Measurements from ENCODE around the gene TRAPPC5.
A peak's percentile ranks its signal among the peaks of the same experiment; 100 is the strongest.

The TRAPPC5 gene

DNA sequence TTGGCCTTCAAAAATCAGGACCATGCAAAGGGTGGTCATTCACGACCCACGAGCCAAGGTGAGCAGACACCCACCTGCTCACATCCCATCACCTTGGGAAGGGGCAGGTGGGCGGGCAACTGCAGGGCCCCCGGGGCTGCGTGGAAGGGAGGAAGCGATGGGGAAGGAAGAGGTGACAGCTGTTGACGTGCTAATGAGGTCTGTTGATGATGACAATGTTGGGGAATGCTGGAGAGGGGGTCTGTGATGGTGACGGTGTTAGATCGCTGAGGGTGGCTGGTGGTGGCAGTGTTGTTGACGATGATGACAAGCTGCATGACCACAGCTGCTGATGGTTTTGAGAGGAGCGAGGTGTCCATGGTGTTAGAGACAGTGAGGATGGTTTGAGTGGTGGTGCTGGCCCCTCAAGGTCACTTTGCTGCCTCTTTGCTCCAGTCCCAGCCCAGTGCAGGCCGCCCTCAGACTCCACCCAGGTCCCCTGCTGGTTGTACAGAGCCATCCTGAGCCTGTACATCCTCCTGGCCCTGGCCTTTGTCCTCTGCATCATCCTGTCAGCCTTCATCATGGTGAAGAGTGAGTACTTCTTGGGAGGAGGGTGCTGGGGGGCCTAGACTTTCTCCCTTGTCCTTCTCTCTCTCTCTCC lies 2.8 kb upstream of the TRAPPC5 start:
- no peak for DNase-seq

DNA sequence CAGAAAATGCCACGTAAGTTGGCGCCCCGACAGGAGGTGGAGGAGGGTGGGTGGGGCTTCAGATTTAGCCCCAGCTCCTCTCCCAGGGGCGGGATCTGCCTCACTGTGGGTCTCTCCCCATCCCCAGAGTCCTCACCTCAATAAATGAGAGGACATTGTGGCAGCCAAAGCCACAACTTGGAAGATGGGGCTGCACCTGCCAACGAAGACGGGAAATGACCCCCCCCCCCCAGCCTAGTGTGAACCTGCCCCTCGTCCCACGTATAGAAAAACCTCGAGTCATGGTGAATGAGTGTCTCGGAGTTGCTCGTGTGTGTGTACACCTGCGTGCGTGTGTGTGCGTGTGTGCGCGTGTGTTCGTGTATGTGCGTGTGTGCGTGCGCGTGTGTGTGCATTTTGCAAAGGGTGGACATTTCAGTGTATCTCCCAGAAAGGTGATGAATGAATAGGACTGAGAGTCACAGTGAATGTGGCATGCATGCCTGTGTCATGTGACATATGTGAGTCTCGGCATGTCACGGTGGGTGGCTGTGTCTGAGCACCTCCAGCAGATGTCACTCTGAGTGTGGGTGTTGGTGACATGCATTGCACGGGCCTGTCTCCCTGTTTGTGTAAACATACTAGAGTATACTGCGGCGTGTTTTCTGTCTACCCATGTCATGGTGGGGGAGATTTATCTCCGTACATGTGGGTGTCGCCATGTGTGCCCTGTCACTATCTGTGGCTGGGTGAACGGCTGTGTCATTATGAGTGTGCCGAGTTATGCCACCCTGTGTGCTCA lies 1.5 kb upstream of the TRAPPC5 start:
- peak; percentile 79 for DNase-seq

DNA sequence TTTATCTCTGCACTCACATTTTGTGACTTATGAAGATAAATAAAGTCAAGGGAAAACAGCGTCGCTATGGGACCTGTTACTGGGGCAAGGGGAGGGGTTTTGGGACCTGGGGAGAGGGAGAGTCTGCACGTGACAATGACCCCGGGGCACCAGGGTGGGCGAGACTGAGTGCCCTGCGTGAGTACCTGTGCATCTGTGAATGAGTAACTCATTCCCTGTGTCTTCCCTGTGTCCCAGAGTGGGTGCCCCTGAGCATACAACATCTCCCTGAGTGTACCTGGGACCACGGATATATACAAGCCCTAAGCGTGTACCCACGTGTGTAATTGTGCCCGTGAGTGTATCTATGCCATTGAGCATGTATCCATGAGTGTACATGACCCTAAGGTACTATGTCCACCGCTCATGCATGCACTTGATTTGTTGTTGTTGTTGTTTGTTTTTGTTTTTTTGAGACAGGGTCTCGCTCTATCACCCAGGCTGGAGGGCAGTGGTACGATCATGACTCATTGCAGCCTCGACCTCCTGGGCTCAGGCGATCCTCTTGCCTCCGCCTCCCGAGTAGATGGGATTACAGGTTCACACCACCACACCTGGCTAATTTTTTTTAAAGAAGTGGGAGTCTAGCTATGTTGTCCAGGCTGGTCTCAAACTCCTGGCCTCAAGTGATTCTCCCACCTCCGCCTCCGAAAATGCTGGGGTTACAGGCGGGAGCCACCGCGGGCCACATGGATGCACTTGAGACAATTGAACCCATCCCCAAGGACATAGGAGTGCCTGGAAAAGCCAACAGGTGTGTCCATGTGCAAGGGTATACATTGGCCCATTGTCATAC lies 645 bp upstream of the TRAPPC5 start:
- no peak for DNase-seq

DNA sequence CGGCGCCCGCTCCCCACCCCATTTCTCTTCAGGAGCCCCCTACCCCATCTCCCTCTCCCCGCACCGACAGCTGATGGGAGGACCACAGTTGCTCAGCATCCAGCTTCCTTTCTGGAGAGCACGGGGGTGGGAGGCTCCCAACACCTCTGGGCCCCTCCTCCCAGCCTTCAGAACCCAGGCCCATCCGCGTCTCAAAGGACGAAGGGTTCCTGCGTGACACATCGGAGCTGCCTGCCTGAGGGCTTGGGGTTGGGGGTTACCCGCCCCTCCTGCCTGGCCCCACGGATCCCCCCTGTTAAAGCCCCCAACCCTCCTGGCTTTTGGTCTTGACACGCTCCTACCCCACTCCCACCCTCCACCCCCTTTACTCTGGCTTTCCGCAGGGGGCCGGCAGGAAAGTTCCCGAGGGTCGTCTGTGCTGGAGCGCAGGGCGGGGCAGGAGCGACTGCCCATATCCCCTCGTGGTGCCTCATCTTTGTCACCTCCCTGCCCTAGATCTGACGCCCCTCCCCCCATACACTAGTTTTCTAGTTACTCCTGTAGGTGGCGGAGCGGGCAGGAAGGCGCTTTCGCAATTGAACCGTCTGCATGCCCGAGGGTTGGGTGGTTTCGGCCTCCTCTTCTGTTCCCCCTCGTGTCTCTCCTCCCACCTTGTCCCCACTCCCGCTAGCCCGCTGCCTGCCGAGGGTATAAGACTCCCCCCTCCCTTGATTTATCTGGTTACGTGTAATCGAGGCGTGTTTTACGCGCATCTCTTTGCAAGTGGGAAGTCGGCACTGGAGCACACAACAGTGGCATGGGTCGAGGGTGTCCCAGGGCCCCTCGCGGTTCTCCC lies 924 bp downstream of the TRAPPC5 start:
- peak; percentile 91 for DNase-seq

DNA sequence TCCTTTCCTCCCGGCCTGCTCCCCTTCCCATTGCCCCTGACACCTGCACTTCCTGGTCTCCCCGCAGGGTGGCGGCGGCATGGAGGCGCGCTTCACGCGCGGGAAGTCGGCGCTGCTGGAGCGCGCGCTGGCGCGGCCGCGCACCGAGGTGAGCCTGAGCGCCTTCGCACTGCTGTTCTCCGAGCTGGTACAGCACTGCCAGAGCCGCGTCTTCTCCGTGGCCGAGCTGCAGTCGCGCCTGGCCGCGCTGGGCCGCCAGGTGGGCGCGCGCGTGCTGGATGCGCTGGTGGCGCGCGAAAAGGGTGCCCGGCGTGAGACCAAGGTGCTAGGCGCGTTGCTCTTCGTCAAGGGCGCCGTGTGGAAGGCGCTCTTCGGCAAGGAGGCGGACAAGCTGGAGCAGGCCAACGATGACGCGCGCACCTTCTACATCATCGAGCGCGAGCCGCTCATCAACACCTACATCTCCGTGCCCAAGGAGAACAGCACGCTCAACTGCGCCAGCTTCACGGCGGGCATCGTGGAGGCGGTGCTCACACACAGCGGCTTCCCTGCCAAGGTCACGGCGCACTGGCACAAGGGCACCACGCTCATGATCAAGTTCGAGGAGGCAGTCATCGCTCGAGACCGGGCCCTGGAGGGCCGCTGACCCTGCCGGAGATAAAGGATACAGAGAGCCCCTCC lies 1.7 kb downstream of the TRAPPC5 start:
- DNase-seq = no peak

DNA sequence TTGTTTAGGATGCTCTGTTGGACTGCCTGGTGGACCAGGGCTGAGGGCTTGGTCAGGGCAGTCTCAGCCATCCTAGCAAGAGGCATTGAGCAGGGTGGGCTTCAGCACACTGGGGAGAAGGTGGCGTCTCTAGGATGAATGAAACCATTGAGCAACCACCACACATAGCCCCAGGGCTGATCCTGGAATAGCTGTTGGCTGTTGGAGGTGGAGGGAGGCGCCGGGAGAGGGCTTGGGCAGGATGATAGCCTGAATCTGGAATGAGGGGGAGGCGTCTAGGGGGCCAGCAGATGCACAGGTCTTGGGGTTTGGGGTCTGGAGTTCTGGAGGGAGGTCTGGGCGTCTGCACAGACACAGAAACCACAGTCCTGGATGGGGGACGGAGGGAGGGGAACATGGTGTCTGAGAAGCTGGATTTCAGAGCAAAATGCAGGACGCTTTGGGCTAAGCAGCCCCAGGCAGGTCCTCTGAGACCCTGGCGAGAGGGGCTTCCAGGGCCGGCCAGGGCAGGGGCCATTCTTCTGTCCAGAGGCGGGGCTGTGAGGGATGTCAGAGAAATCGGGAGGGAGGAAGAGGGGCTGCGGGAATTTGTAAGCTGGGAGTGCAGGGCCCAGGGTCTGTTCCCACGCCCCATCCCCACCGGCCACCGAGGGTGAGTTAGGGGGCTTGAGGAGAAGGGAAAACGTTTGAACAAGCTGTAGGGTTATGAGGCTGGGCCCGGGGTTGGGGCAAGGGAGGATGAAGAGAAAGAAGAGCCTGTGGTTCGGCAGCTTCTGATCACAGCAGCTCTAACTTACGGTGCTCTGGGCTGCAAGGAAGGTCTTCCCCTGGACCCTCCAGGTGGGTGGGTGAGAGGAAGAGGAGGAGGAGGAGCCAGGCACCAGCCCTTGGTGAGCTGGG lies 5.2 kb downstream of the TRAPPC5 start:
- DNase-seq = no peak

DNA sequence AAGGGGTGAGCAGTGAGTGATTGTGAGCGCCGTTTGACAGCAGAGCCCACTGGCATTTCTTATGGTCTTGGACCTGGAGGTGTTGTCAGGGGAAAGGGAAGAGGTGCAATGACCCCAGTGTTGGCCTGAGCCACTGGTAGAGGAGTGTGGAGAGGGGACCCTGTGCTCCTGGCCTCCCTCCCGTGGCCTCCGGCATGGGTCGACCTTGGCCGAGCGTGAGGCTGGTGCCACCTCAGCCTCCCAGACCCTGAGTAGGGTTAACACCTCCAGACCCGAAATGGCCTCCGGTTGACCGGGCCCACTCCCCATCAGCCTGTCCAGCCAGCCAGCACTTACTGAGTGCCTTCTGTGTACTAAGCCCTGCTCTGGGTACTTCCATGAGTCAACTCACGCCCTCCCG lies 6.5 kb downstream of the TRAPPC5 start:
- no peak for DNase-seq

DNA sequence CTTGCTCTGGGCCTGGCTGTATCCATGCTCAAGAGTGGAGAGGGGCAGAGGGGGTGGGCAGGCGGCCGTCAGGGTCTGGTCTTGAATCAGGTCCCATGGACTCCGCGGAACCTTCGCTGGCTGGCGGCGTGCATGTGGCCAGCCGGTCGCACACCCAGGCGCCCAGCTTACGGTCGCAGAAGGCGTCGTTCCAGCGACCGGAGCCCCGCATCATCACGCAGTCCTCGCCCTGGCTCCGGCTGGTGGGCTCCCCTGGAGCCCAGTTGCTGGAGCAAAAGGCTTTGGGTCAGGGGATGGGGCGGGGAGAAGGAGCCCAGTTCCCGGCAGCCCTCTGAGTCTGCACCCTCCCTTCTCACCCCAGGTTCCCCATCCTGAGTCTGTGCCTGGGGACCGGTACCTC lies 8.5 kb downstream of the TRAPPC5 start:
- no peak for DNase-seq

DNA sequence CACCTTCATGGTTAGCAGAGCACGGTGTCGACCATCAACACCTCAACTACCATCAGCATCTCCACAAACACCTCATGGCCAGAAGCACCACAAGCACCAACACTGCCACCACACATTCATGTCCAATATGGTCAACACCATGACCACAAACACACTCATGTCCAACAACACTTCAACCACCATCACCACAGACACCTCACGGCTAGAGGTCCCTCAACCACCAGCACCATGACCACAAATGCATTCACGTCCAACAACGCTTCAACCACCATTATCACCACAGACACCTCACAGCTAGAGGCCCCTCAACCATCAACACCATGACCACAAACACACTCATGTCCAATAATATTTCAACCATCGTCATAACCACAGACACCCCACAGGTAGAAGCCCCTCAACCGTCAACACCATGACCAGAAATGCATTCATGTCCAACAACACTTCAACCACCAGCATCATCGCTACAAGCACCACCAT lies 10.2 kb downstream of the TRAPPC5 start:
- DNase-seq = no peak

DNA sequence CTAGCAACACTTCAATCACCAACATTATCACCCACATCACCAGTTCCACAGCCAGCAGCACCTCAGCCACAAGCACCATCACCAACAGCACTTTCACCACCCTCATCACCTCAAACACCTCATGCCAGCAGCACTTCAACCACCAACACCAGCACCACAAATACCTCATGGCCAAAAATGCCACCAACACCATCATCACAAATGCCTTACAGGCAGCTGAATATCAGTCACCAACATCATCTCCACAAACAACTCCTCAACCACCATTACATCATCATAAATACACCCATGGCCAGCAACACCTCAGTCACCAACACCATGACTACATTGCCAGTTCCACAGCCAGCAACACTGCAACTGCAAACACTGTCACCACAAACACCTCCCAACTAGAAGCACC lies 10.9 kb downstream of the TRAPPC5 start:
- DNase-seq = no peak

DNA sequence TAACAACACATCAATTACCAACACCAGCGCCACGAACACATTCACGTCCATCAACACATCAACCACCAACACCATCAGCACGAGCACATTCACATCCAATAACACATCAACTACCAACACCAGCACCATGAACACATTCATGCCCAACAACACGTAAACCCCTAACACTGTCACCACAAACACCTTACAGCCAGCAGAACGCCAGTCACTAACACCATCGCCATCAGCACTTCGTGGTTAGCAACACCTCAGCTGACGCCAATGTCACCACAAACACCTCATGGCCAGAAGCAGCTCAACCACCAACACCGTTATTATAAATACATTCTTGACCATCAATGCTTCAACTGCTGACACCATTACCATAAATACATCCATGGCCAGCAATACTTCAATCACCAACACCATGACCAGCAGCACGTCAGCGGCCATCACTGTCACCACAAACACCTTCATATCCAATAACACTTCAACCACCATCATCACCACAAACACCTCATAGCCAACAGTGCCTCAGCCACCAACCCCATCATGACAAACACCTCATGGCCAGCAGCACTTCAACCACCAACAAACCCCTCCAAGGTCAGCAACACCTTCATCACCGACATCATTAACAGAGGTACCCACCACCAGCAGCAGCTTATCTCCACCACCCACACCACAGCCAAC lies 11.9 kb downstream of the TRAPPC5 start:
- DNase-seq = peak; percentile 18

DNA sequence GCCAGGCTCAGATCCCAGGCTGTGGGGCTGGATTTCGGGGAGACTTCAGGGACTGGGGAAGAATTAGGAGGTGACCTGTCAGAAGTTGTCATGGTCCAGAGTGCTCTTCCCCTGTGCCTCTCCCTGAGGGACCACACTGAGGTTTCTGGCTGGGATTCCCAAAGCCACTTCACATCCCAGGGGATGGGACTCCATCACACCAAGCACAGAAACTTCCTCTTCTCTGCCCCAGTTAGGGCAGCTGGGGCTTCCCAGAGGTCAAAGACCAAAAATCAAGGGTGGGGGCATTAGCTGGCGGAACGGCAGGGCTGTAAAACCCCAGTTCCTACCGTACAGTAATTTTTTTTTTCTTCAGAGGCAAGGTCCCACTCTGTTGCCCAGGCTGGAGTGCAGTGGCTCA lies 13.9 kb downstream of the TRAPPC5 start:
- DNase-seq = no peak

DNA sequence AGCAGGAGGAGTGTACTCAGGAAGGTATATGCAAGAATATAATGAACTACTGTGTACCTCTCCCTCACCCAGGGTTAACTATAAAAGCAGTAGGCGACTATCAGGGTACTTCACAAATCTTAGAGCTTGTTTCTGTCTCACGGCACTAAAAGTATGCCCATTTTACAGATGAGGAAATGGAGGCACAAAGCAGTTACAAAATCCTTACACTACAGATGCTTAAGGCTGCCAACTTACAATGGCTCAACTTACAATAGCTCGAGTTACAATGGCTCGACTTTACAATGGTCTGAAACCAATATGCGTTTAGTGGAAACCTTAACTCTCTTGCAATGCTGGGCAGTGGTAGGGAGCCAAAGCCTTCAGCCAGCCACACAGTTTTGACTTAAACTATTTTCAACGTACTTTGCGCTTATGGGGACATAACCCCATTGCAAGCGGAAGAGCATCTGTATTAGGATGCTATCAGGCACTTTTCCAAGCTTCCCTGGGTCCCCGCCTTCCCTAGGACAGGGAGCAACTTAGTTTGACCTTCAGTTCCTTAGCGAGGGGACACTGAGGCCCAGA lies 17.2 kb downstream of the TRAPPC5 start:
- no peak for DNase-seq

DNA sequence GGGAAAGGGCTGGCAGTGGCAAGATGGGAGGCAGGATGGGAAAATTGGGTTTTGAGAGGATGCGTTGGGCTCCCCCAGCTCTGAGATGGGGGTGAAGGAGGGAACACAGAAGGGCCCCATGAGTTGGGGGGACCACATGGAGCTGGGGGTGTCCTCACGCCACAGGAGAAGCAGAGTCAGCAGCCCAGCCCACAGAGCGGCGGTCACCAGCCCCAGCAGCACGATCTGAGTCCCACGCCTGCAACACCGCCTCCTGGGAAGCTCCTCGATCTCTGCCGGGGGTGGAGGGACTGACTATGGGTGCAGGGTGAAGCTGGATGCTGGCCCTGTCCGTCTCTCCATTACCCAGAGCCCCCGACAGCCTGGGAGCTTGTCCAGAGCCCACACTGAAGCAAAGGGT lies 17.9 kb downstream of the TRAPPC5 start:
- DNase-seq = no peak

DNA sequence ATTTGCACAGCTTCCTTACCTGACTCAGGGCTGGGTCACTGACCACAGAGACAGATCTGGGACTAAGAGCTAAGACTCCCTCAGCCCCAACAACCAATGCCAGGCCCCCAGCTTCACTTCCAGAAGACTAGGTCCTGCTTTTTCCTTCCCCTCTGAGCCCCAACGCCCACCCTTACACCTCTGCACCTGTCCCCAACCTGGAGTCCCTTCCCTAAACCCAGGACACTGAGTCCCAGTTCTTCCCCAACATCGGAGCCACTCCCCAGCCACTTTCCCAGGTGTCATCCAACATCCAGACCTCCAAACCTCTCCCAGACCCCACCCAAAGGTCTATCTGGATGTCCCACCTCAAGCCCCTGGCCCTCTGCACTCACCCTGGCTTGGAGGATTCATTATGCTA lies 18.4 kb downstream of the TRAPPC5 start:
- no peak for DNase-seq

DNA sequence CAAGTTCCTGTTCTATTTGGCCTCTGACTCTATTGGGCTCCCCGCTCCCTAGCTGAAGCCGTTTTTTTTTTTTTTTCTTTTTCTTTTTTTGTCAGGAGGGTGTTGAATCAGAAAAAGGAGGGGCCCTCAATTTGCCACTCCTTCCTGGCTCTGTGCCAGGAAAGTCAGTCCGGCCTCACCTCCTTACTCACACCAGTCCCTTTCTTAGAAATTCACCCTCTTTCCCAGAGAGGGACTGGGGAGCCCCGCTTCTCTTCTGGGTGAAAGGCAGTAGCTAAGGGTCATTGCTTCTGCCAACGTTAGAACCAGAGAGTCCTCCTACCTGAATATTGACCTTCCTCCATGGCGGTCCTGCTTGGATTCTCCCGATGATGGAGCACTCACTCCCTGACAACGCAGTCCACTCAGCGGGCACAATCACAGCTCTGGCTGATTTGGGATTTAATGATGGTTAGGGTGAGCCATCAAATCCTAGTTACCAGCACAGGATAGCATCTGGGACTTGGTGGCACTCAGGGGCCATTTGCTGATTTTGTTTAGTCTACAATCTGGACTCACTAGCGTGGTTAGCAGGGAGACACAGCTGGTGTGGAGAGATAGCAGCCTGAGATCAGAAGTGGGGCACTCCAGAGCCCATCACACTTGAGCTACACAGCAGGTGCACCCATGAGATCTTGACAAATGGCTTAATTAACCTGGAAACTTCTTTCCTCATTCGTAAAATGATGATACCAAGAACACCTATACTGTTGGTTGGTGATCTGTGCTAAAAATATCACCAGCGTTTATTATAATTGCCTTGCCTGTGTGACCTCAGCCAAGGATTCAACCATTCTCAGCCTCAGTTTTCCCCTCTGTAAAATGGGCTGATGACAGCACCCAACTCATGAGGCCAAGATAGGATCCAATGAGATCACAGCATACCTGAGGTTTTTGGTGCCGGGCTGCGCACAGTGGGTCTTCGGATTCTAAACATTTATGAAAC lies 19.1 kb downstream of the TRAPPC5 start:
- DNase-seq = peak; percentile 58

DNA sequence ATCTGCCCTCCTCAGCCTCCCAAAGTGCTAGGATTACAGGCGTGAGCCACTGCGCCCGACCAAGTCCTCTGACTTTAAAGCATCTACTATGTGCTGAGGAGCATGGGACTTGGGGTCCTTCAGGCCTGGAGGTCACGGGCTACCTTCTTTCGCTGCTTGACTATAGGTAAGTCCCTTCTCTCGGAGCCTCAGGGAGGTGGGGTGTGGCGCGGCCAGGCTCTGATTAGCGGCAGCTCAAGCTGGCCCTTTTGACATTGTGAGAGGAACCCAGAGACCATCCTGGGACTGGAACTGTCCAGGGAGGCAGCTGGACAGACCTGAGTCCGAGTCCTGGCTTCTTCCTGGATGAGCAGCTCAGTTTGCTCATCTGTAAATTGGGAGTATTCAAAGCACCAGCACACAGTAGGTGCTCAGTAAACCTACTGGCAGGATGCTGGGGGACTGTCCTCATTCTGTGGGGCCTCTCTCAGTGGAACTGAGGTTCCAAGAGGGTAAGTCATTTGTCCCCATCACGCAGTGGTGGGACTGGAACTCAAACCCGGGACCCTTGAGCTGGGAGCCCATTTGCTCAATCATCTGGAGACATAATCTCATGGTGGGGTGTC lies 20.5 kb downstream of the TRAPPC5 start:
- no peak for DNase-seq

Measured in stimulated activated CD4-positive, alpha-beta T cell treated with anti-CD3 and anti-CD28 coated beads, Interleukin-4, amount 100 ng/mL, for 24 hours (primary cell).